Keratinocyte (primary cell): ENCODE measurements around the gene HOTAIR.

Source experiments
- EZH2 ChIP-seq: IDR thresholded peaks from one replicate; pipeline ENCODE4 v1.6.1; 2012; ENCODE audit warnings: inconsistent platforms, mild to moderate bottlenecking, low read length, moderate library complexity
- TF ChIP-seq, protein P1 (sequence below), 3 experiments: IDR thresholded peaks in 1 of 3; conservative IDR thresholded peaks in 1 of 3; optimal IDR thresholded peaks in 1 of 3; 2 replicates in 2 of 3; 3 replicates in 1 of 3; pipeline versions ENCODE3 to v1.5.1; 2011; ENCODE audit warnings: low read length in 3 of 3, mild to moderate bottlenecking in 3 of 3, moderate library complexity in 2 of 3, control low read depth in 1 of 3, inconsistent platforms in 1 of 3; ENCODE audit not compliant: insufficient read depth in 2 of 3; ENCODE audit errors: extremely low read depth in 1 of 3

GRCh38 chr12:54017027-54017788 lies 42.5 kb upstream of the HOTAIR start:
- TF ChIP-seq, protein P1, sequence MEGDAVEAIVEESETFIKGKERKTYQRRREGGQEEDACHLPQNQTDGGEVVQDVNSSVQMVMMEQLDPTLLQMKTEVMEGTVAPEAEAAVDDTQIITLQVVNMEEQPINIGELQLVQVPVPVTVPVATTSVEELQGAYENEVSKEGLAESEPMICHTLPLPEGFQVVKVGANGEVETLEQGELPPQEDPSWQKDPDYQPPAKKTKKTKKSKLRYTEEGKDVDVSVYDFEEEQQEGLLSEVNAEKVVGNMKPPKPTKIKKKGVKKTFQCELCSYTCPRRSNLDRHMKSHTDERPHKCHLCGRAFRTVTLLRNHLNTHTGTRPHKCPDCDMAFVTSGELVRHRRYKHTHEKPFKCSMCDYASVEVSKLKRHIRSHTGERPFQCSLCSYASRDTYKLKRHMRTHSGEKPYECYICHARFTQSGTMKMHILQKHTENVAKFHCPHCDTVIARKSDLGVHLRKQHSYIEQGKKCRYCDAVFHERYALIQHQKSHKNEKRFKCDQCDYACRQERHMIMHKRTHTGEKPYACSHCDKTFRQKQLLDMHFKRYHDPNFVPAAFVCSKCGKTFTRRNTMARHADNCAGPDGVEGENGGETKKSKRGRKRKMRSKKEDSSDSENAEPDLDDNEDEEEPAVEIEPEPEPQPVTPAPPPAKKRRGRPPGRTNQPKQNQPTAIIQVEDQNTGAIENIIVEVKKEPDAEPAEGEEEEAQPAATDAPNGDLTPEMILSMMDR (optimal IDR thresholded peaks at IDR 0.05 in 1 of 3, IDR thresholded peaks at IDR 0.05 in 1 of 3, conservative IDR thresholded peaks at IDR 0.05 in 1 of 3; ENCODE audit: extremely low read depth in 1 of 3, insufficient read depth in 2 of 3, low read length in 3 of 3): peak in 1 of 3 experiments; percentile 23
- TF ChIP-seq EZH2: no peak
